Transverse colon (tissue), 4 donors: ENCODE measurements around the gene ZNF679. TPM values are rescaled to one million over a fixed set of nuclear protein-coding genes. Genes with fewer than 3 reads are reported as not detected.
"Not testable (repeated sequence)": the region's sequence is repeated elsewhere in the genome, so short reads cannot be mapped to it uniquely, and the experiment has no call there.

ENCODE experiments used
- DNase-seq: peaks from one replicate; pipeline ENCODE4 v3.0.0-alpha.2; 2019
- H3K27ac ChIP-seq, 4 donors: fragments of 200-600 bp; sonication (generic); 2 replicates each; pipeline ENCODE4 v1.5.1; 2016 to 2018; ENCODE audit warnings: inconsistent platforms in 4 of 4
- H3K27me3 ChIP-seq: fragments of 200-600 bp; sonication (generic); 2 replicates; pipeline ENCODE4 v1.5.1; 2017; ENCODE audit warnings: inconsistent platforms
- H3K36me3 ChIP-seq, 4 donors: fragments of 200-600 bp; sonication (generic); 2 replicates each; pipeline ENCODE4 v1.5.1; 2017 to 2019; ENCODE audit warnings: inconsistent platforms in 4 of 4
- H3K4me1 ChIP-seq, 4 donors: fragments of 200-600 bp; sonication (generic); 2 replicates each; pipeline ENCODE4 v1.5.1; 2017 to 2020; ENCODE audit warnings: inconsistent platforms in 4 of 4
- H3K4me3 ChIP-seq, 4 donors: fragments of 200-600 bp; sonication (generic); 1 replicate in 1 of 4; 2 replicates in 3 of 4; pipeline versions ENCODE4 v1.5.1 to v1.6.1; 2017 to 2019; ENCODE audit warnings: inconsistent platforms in 4 of 4
- H3K9me3 ChIP-seq, 2 donors: fragments of 200-600 bp; sonication (generic); 2 replicates each; pipeline ENCODE4 v1.5.1; 2017 to 2019; ENCODE audit warnings: inconsistent platforms in 2 of 2
- CTCF ChIP-seq, 5 experiments: fragments of 200-600 bp in 3 of 5; fragments of 450-650 bp in 2 of 5; sonication (generic) in 3 of 5; IDR thresholded peaks; 1 replicate in 2 of 5; 2 replicates in 3 of 5; pipeline ENCODE4 v1.5.1; 2016 to 2017; ENCODE audit warnings: antibody characterized with exemption in 5 of 5, inconsistent platforms in 3 of 5, mild to moderate bottlenecking in 2 of 5, moderate library complexity in 1 of 5
- EP300 ChIP-seq: sonication (generic); formaldehyde crosslinking; IDR thresholded peaks from one replicate; pipeline ENCODE4 v1.6.1; 2017; ENCODE audit warnings: antibody characterized with exemption, low read depth
- POLR2A ChIP-seq: fragments of 450-650 bp; IDR thresholded peaks from one replicate; pipeline ENCODE4 v1.6.1; 2016; ENCODE audit warnings: antibody characterized with exemption, mild to moderate bottlenecking, moderate library complexity
- POLR2AphosphoS5 ChIP-seq, 3 donors: sonication (generic); formaldehyde crosslinking; IDR thresholded peaks; one replicate each; pipeline ENCODE4 v1.6.1; 2016; ENCODE audit warnings: antibody characterized with exemption in 3 of 3
- WGBS, 2 donors: methylation state at CpG; one replicate each; pipeline ENCODE4 v1.1.5; 2018; ENCODE audit warnings: low coverage in 1 of 2; 5-methylcytosine and 5-hydroxymethylcytosine counted together
- in situ Hi-C, 4 donors: fragments of 200-750 bp; cut with MboI; loops; one replicate each; pipeline versions ENCODE4 v1.15.0 to v1.15.1; 2017; ENCODE audit warnings: low sequenced_read_pairs in 3 of 4, low pct_ligation_motif_present in 1 of 4, low pct_unique_long_range_greater_than_20kb in 1 of 4
- intact Hi-C: fragments of 100-400 bp; cut with DNase I; formaldehyde crosslinking; loops from one replicate; pipeline ENCODE4 v1.15.1; 2023; ENCODE audit warnings: low total_unique reads
- total RNA-seq, 4 donors: library from RNA; depleted of rRNA; stranded (reverse); fragments of >200 nt; gene quantifications; one replicate each; pipeline ENCODE4 v1.1.0, GENCODE V29; 2016

The ZNF679 gene
- not detected for total RNA-seq

- H3K27me3 ChIP-seq, H3K4me1 ChIP-seq, H3K36me3 ChIP-seq, in situ Hi-C loops, DNase-seq, H3K27ac ChIP-seq, intact Hi-C loops, H3K4me3 ChIP-seq: not testable (repeated sequence)
- H3K9me3 ChIP-seq = peaks cover 5 to 12% of the 10 kb centered on the region in 2 donors
- 90 to 100% methylated on average over 1 of the region's 1 CpG for WGBS, 2 donors
Measured at GRCh38 chr7:64228174-64228573, at the start of gene ZNF679. TSS of gene ZNF679 (plus strand) at chr7:64228474. CDS start at chr7:64249118, 20,644 bp downstream.

GRCh38 chr7:64180989-64181388, 47.3 kb upstream of the ZNF679 start:
- H3K4me3 ChIP-seq = no peak overlapping the region
- peaks cover 0 to 13% of the 10 kb centered on the region in 2 donors for H3K9me3 ChIP-seq
- in situ Hi-C loops (loop anchor here (10.0 to 25.0 kb wide), 2 partner anchors 431 to 444 kb away; no protein-coding TSS in a partner anchor), intact Hi-C loops (no loop called here)
- peaks cover 15% of the 10 kb centered on the region for H3K27me3 ChIP-seq
- no peak for DNase-seq
- H3K36me3 ChIP-seq = no peaks in the 10 kb centered on the region
- no peaks in the 10 kb centered on the region for H3K4me1 ChIP-seq
- no peak for TF ChIP-seq EP300
- no peak for TF ChIP-seq CTCF (IDR thresholded peaks at IDR 0.05)
- no peak for TF ChIP-seq POLR2A
- no peak for TF ChIP-seq POLR2AphosphoS5 (IDR thresholded peaks at IDR 0.05)
- no peak overlapping the region for H3K27ac ChIP-seq
- 56 to 64% methylated on average over 4 of the region's 4 CpGs for WGBS, 2 donors

- intact Hi-C loops (no loop called here), in situ Hi-C loops (loop anchor here (10.0 to 25.0 kb wide), 2 partner anchors 431 to 443 kb away; no protein-coding TSS in a partner anchor)
- DNase-seq = no peak
Measured at GRCh38 chr7:64181586-64181985, 46.7 kb upstream of the ZNF679 start.

GRCh38 chr7:64182036-64182790, 46.1 kb upstream of the ZNF679 start:
- in situ Hi-C loops = loop anchor here (10.0 to 25.0 kb wide), 2 partner anchors 430 to 443 kb away; no protein-coding TSS in a partner anchor
- Histone ChIP-seq H3K4me3 (no peak overlapping the region), H3K27me3 (peaks cover 15% of the 10 kb centered on the region), H3K36me3 (no peaks in the 10 kb centered on the region), H3K4me1 (no peaks in the 10 kb centered on the region), H3K27ac (no peak overlapping the region), H3K9me3 (peaks cover 0 to 13% of the 10 kb centered on the region in 2 donors)
- intact Hi-C loops = no loop called here
- WGBS, 2 donors = 81% methylated on average over 48 of the region's 66 CpGs; no CpG with 5 or more reads in 1 of the 2 donors
- TF ChIP-seq POLR2A (no peak), POLR2AphosphoS5 (IDR thresholded peaks at IDR 0.05) (no peak), CTCF (IDR thresholded peaks at IDR 0.05) (no peak), EP300 (no peak)
- no peak for DNase-seq

More at GRCh38 chr7:64181586-64181985, 46.7 kb upstream of the ZNF679 start:
- no peak overlapping the region for H3K27ac ChIP-seq
- H3K4me3 ChIP-seq = no peak overlapping the region
- TF ChIP-seq EP300 (no peak), POLR2AphosphoS5 (IDR thresholded peaks at IDR 0.05) (no peak), CTCF (IDR thresholded peaks at IDR 0.05) (no peak), POLR2A (no peak)
- peaks cover 15% of the 10 kb centered on the region for H3K27me3 ChIP-seq
- peaks cover 0 to 13% of the 10 kb centered on the region in 2 donors for H3K9me3 ChIP-seq
- H3K4me1 ChIP-seq = no peaks in the 10 kb centered on the region
- whole genome bisulfite sequencing, 2 donors = 82 to 84% methylated on average over 6 to 45 of the region's 46 CpGs
- H3K36me3 ChIP-seq = no peaks in the 10 kb centered on the region
